HG03575 (cell line): ENCODE data around the gene CEP83.
A peak's percentile ranks its signal among the peaks of the same experiment; 100 is the strongest.
"Not testable (repeated sequence)": the region's sequence is repeated elsewhere in the genome, so short reads cannot be mapped to it uniquely, and the experiment has no call there.

Experiments used
- ATAC-seq: cut with Tn5 transposase; IDR thresholded peaks from one replicate; pipeline ENCODE4 v1.9.1; 2021; ENCODE audit not compliant: unreplicated experiment, insufficient number of reproducible peaks, low FRiP score; ENCODE audit errors: extremely low read depth

Gene CEP83

DNA sequence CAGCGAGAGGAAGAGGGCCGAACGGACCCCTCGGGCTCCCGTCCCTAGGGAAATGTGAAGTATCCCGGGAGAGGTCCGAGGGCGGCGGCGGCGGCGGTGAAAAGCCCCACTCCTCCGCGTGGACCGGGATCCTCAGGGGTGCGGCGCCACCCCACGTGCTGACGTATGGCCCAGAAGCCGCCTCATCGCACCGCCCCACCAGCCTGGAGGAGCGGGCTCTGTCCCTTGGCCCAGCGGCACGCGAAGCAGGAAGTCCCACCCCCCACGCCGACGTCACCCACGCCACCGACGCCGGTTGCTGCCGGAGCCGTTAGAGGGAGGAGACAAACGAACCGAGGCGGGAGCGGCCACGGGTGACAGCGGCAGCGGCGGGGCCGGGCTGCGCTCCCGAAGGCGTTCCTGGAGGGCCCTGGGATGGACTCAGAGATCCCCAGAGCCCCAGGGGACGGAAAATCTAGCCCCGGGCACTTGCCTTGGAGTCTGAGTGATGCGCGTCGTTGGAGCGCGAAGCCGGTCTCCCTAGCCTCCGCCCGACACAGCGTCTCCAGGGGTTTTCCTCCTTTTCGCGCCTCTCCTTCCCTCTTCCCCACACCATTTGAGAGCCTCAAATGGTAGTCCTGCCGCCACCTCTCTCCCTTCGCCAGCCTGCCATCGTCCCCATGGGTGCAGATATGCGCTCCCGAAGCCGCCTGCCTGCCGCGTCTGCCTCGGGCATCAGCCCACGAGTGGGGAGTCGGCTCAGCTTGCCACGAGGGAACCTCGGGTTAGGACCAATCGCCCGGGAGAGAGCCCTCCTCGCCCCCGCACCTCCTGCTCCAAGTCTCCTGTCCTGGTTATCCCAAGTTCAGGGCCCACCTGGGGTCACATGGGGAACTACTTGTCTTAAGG, at the start of gene CEP83:
Gene CEP83 (minus strand): TSS at position 140 of the 888 bp plus-strand sequence. CDS start 47,377 bp downstream, outside the sequence.
- ATAC-seq = peak; percentile 46

- no peak for ATAC-seq
Measured at GRCh38 chr12:94509317-94509716, 49.6 kb upstream of the CEP83 start.

DNA sequence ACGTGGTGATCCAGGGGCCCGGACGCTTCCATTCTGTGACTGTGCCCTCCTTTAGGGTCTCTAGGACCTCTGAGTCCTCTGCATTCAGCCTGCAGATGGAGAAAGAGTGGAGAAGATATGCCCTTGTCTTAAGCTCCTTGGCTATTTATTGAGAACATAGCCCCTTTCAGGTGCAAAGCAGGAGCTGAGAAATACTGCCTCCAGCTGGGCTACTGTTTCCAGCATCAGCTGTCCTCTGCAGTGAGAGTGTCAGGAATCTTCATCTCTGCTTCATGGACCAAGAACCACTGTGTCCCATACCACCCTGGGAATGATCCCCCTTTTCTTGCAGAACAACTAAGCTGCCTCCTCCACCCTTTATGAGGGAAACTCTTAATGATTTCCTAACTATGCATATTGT, 47.8 kb upstream of the CEP83 start:
- ATAC-seq = no peak

- no peak for ATAC-seq
Measured at GRCh38 chr12:94504386-94504785, 44.7 kb upstream of the CEP83 start.

DNA sequence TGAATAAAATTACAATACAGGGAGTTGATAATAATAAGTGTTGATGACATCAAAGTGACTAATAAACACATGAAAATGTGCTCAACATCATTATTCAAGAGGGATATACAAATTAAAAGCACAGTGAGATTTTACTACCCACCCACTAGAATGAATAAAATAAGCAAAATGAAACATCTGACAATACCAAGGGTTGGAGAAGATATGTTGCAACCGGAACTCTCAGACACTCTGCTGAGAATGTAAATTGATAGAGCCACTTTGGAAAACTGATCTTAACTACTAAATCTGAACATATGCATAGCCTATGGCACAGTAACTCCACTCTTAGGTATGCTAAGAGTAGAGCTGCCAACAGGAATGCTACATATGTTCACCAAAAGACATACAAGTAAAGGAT, 44.0 kb upstream of the CEP83 start:
- no peak for ATAC-seq

GRCh38 chr12:94500831-94501567, 41.3 kb upstream of the CEP83 start:
- no peak for ATAC-seq

DNA sequence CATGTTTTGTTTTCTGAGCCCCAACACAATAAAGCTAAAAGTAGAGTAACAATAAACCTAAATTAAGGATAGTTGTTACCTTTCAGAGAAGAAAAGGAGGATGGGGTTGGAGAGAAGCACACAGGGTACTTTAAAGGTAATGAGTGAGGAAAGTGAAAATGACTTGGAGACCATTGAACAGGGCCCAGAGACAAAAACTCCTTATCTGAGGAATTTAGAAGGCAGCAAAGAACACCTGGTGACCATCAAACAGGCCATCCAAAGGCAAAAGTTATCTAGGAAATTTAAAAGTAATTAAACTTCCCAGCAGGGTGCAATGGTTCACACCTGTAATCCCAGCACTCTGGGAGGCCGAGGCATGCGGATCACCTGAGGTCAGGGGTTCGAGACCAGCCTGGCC, 39.0 kb upstream of the CEP83 start:
- no peak for ATAC-seq

GRCh38 chr12:94498073-94498472, 38.4 kb upstream of the CEP83 start:
- no peak for ATAC-seq

DNA sequence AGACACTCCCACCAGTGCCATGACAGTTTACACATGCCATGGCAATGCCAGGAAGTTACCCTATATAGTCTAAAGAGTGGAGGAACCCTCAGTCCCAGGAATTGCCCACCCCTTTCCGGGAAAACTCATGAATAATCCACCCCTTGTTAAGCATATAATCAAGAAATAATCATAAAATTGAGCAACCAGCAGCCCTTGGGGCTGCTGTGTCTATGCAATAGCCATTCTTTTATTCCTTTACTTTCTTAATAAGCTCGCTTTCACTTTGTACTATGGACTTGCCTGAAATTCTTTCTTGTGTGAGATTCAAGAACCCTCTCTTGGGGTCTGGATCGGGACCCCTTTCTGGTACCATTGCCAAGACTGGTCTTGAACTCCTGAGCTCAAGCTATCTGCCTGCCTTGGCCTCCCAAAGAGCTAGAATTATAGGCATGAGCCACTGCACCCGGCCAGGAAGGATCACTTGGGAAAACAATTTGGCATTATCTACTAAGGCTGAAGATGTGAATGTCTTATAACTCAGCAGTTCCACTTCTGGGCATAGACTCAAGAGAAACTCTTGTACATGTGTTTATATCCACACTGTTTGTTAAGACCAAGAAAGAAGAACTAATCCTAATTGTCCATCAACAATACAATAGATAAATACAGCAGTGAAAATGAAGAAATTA, 35.9 kb upstream of the CEP83 start:
- ATAC-seq = no peak

DNA sequence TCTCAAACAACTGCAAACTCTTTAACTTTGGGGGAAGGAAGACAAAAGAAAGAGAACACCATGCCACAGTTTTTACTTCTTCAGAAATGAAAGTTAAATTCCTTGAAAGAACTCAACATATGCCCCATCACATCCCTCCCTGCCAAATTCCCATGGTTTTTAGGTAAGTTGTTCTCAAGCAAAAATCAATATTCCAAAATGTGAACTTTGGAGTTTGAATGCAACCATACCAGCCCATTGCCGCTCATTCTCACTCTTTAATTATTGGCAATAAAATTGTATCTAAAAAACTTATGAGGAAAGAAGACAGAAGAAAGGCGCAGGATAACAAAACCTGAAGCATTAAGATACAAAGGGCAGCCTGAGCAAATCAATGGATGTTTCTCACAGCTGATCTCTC, 31.8 kb upstream of the CEP83 start:
- no peak for ATAC-seq

DNA sequence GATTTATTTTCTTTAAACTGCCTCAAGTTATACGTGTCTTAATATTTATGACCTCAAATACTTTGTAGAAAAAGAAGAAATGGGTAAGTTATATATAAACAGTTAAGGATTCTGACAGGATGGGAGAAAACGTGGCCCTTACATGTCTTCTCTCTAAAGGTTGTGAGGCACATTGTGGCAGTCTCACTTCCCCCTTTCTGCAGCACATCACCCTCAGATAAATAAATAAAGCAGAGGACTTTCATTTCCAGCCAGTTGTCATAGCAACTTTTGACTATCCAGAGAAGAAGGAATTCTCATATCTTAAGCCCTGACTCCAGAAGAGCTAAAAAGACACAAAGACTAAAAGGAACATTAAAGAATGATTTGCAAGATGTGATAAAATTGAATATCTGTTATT, 28.8 kb upstream of the CEP83 start:
- ATAC-seq = peak; percentile 75

GRCh38 chr12:94481734-94482133, 22.1 kb upstream of the CEP83 start:
- no peak for ATAC-seq

- ATAC-seq = no peak
Measured at GRCh38 chr12:94469522-94469921, 9.9 kb upstream of the CEP83 start.

DNA sequence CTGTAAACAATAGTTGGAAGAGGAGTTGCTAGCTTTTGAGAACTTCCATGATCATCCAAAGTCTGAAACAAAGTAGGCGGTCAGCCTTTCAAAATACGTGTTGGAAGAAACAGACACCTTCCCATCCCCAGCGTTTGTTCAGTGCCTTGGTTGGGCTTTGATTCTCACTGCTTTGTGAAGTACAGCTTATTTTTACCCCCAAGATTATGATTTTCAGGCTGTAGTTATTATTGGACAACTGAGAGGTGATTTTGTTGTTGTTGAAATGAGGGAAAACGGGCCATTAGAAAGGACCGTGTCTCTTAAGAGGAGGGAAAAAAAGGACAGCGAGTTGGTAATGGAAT, 921 bp upstream of the CEP83 start:
- no peak for ATAC-seq

DNA sequence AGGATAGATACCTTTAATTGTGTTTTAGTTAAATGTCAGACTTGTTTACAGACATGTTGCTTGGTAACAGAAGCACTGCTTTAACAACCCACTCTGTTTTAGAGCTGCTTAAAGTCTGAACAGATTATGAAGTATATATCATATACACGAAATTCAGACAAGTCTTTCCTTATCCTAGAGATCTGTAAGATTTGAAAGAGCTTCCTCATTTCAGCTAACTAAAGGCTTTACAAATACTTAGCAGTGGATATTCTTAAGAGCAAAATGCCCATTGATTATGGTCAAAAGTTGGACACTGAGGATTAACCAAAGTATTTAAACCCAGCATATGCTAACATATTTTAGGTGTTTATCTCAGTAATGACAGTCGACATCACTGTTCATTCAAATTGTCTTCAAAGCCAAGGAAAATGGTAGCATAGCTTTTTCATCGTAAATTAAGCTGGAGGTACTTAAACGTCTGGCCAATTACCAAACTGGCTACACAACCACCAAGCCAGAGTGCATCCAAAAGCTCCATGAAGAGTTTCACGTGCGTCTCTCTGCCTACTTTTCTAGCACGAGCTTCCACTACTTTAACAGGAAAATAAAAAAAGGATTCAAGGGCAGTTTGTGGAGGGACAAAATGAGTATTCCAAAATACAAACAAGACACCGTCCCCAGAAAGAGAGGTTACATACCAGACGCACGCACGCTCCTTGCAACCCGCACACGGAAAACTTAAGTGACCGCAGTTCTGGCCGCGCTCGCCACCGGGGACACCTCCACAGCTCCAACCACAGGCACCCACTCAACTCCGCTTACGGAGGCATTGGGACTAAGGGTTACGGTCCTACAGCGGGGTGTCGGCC, 565 bp downstream of the CEP83 start:
- ATAC-seq = no peak

DNA sequence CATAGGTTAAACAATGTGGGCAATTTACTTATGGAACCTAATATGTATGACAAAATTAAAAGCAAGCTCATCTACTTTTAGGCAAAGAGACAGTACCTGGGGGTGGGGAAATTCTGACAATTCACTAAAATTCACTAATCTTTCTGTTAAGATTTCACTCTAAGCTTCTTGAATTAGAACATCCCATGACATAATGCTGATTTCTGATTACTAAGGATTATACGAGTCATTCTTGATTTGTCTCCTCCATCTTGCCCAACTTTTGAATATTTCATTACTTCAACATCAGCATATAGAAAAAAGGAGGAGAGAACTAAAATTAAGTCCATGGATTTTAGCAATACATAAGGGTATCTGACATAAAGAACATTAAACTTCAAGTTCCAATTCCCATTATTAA, 2.4 kb downstream of the CEP83 start:
- ATAC-seq = no peak

GRCh38 chr12:94454318-94454717, 5.3 kb downstream of the CEP83 start:
- not testable (repeated sequence) for ATAC-seq

GRCh38 chr12:94445662-94446061, 14.0 kb downstream of the CEP83 start:
- no peak for ATAC-seq

- ATAC-seq = no peak
Measured at GRCh38 chr12:94437303-94437702, 22.4 kb downstream of the CEP83 start.
